NCI-H1048 (cell line): ENCODE data around the gene SFMBT1.

Source experiments
- DNase-seq: peaks from one replicate; lab custom pipeline; 2025; lab: John Stamatoyannopoulos, UW

Gene SFMBT1, protein sequence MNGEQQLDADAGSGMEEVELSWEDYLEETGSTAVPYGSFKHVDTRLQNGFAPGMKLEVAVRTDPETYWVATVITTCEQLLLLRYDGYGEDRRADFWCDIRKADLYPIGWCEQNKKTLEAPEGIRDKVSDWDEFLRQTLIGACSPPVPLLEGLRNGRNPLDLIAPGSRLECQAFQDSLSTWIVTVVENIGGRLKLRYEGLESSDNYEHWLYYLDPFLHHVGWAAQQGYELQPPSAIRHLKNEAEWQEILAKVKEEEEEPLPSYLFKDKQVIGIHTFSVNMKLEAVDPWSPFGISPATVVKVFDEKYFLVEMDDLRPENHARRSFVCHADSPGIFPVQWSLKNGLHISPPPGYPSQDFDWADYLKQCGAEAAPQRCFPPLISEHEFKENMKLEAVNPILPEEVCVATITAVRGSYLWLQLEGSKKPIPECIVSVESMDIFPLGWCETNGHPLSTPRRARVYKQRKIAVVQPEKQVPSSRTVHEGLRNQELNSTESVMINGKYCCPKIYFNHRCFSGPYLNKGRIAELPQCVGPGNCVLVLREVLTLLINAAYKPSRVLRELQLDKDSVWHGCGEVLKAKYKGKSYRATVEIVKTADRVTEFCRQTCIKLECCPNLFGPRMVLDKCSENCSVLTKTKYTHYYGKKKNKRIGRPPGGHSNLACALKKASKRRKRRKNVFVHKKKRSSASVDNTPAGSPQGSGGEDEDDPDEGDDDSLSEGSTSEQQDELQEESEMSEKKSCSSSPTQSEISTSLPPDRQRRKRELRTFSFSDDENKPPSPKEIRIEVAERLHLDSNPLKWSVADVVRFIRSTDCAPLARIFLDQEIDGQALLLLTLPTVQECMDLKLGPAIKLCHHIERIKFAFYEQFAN

DNA sequence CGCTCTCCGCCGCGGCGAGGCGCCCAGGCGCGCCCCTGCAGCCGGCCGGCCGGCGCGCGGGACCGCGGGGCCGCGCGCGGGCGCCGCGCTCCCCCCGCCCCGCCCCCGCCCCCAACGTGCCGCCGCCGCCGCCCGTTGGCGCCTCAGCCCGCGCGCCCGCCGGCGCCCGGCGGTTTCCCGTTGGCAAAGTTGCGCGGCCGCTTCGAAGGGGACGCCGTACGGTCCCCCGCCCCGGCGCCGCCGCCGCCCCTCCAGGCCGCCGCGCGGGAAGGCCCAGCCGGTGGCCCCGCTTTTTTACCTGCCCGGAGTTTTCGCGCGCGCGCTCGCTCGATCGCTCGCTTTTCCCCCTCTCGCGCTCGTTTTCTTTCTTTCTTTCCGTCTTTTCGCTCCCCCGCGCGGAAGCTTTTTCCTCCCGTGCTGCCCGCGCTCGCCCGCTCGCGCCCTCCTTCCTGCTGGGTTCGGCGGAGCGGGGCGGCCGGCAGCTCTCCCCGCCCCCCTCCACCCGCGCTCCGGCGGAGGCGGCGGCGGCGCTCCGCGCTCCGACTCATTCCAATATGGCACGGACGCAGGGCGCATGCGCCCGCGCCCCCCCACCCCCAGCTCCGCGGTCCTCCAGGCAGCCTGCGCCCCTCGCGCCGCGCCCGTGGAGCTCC is at the start of gene SFMBT1:
Gene SFMBT1 (minus strand): TSS at position 556 of the 653 bp plus-strand sequence. CDS start 76,945 bp downstream, outside the sequence.
- no peak for DNase-seq

DNA sequence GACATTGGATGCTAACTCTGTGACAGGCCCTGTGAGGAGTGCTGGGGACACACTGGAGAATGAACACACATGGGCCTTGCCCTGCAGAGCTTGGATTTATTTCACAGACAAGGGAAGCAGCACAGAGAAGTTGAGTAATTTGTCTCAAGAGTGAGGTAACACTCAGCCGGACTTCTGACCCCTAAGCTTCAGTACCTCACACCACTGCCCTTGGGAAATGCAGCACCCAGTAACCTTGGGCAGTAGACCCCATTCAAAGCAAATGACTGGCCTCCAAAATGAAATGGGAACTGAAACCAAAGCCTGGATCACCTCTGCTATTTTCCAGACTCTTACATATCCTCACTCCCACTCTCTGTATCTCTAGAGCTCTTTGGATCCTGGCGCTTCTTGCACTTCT is 47.1 kb upstream of the SFMBT1 start:
- no peak for DNase-seq

DNA sequence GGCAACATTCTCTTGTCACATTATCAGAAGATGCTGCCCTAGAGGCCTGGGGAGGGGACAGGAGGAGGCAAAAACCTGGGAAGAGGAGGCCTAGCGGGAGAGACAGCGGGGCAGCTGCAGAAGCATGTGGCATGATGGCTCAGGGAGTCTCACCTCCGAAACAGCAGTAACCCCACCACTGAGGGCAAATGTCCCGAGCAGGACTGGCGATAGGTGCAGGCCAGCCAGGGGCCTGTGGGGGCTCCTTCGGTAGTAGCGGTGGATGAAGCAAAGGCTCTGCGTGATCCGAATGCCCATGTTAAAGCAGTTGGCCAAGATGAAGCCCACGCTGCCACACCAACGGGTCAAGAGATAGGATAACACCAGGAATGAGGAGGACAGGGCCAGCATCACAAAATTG is 46.3 kb upstream of the SFMBT1 start:
- no peak for DNase-seq

DNA sequence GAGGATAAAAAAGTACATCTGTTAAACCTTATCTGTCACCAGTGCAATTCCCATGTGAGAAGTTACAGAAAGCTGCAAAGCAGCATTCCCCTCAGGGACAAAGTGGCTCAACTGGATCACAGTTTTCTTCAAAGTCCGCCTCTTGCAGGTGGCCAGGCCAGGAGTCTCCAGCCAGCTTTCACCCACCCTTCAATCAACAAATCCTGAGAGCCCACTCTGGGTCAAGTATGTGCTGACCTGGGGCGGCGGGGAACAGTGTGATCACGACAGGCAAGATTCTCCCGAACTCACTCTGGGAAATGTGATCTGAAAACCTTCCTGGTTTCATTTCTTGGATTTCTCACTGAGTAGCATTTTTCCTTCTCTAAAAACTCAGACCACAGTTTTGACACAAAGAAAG is 45.1 kb upstream of the SFMBT1 start:
- DNase-seq, result no peak

DNA sequence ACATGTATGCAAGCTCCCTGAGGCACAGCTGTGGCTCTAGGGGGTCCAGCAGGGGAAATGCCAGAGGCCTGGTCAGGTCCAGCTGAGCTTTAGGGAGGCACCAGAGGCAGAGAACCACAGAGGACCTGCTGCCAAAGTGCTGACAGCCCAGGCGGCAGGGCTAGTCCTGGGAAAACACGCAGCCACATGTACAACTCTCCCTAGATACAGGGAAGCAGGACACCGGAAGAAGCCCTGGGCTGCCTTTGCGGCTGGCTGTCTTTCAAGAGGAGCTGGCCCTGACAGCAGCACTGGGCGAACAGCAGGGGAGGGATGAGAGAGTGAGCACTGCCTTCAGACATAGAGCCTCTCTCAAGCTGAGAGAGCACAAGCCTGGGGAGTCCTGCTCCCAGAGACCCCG is 43.6 kb upstream of the SFMBT1 start:
- DNase-seq, result no peak

DNA sequence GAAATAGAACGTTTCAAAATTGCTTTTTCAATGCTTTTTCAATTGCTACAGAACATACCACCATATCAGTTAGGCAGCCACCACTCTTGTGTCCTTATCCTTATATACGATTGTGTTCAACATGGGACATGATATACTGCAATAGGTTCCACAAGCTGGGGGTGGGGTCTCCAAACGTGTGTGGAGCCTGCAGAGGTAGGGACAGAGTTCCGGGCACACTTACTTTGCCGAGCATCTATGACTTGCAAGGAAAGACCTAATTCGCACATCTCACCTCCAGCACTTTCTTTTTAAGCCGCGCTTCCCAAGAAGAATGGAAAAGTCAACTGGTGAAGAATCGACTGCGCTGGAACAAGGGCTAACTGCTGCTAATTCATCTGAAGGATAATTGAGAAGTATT is 39.6 kb upstream of the SFMBT1 start:
- DNase-seq, result no peak

DNA sequence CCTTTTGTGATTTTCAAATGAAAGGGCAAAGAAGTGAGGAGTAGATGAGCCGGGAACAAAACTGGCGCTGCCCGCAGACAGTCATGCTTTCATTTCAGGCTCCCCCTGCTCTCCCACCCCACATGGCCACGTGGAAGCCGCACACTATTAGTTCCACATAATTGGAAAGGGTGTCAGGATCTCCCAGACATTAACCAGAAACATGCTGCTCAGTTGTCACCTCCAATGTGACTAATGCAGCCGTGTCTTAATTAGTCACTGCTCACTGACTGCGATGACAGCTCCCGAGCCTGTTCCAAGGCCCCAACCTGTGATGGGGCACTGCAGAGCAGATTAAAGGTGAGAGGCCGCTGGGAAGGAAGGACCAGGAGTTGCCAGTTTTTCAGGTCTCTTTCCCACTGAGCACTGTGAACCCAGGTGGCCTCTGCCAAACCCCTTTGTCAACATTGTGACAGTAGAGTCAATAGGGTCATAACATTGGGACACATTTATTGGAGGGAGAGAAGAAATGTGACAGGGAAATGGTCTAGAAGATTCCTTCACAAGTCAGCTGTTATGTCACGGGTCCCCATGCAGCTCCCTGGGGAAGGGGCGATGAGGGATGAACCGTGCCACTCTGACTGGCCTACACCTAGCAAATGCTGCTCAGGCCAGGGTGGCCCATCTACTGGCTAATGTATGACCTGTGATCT is 38.6 kb upstream of the SFMBT1 start:
- DNase-seq, result no peak

DNA sequence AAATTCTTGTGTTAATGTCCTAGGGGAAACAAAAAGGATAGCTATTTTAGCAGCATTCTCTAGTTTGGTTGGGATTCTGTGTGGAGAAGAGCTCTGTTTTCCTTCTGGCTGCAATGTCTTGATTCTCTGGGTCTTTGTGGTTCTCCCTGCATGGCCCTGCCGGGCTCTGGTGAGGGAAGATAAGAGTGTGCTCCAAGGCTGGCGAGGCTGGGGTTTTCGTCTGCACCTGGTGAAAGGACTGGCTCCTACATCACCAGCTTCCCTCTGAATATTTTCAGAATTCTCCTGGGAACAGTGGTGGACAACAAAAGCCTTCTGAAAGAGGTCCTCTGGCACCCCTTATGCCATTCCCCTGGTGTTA is 38.1 kb upstream of the SFMBT1 start:
- no peak for DNase-seq

DNA sequence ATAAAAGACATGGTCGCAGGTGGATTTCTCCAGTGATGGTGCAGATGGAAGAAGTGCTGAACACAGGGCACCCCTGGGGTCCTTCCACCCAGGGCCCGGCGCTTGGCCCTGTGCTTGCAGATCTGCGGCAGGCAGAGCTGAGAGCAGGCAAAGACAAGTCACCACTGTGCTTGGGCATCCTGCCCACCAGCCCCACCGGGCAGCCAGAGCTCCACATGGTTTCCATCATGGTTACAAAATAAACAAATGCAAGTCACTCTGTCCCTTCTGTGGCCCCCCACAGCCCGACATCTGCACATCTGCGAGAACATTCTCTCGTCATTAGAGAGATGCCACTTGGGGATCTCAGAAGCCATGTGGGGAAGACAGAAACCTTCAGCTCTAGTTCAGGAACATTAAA is 37.6 kb upstream of the SFMBT1 start:
- DNase-seq, result no peak

DNA sequence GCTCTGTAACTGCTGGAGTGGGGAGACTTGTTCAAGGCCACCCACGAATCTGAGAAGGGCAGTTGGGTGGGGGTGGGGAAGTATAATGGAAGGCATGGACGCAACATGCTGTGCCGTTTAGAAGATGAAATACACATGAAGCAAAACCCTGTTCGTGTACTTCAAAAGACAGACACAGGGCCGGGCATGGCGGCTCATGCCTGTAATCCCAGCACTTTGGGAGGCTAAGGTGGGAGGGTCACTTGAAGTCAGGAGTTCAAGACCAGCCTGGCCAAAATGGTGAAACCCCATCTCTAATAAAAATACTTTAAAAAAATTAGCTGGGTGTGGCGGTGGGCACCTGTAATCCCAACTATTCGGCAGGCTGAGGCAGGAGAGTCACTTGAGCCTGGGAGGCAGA is 36.9 kb upstream of the SFMBT1 start:
- no peak for DNase-seq

DNA sequence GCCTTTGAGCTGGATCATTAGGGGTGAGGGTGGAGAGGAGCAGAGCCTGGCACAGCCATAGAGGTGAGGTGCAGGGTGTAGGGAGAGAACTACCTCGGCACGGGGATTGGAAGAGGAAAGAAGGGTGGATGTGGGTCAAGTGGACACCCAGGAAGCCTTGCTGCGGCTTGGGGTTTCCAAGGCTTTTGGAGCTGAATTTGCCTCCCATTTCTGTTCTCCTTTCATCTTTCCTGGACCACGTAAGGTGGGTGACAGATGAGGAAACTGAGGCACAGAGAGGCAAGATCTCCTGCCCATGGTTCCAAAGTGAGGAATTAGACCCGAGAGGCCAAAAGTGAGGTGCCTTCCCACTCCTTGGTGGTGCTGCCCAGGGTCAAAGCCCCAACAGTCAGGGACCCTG is 35.4 kb upstream of the SFMBT1 start:
- no peak for DNase-seq

DNA sequence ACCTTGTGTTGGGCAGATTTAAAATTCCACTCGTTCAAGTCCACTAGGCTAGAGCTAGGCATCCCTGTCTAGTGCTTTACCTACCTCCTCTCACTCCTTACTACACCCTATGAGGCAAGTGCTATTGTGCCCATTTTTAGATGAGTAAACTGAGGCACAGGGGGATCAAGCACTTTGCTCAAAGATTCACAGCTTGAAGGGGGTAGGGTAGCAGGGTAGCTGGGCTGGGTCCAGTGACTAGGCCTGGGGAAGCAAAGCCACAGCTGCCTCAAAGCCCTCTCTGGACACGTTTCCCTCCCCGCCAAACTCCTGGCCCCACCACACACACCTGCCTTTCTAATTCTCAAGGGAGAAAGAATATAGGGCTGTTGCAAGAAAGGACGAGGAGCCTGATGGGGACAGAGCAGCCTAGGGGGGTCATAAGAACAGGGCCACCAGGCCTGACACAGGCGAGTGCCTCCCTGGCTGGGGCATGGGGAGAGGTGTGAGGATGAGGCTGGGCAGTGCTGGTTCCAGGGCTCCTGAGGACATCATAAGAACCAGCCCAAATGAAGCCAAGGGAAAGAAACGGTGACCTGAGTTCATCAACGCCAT is 34.8 kb upstream of the SFMBT1 start:
- no peak for DNase-seq

DNA sequence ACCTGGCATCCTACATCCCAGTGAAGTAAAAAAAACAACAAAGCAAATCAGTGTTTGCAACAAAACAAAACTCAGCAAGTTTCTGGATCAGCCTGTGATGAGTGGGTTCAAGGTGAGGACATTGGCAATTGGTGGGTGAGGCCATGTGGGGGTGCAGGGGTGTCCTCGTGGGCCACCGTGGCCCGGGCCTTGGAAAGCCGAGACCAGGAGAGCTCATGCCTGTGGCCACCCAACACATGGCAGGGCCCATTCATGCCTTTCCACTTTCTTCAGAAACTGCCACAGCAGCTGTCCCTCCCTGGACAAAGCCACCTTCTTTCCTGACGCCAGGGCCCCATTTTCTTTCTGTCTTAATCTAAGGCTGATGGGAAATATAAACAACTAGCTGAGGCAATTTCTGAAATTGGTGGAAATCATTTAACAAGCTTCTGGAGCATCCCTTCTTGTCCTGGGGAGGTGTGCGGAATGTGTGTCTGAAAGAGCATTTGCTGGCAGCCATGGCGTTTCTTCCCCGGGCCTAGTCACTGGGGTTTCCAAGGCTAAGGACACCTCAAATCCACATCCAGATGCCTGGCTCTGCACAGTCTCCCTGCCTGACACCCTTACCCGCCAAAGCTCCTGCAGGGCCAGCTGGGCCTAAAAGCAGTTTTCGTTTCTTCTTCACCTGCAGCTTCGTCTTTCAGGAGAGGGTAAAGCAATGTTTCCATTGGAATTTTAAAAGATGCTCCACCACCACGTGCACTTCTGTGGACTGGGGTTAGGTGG is 34.1 kb upstream of the SFMBT1 start:
- DNase-seq, result no peak

DNA sequence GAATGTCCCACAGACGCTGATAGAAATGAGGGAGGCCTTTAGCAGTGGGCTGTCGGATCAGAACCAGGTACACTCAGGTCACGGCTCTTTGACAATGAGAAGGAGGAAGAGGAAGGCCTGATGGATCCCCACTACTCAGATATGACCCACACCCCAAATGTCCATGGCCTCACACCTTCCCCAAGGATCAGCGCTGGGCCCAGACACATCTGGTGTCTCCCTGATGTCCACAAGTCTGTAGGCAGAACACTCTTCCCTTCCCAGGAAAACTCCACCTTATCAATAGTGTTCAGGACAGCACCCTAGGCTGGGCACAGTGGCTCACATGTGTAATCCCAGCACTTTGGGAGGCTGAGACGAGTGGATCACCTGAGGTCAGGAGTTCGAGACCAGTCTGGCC is 33.3 kb upstream of the SFMBT1 start:
- no peak for DNase-seq

DNA sequence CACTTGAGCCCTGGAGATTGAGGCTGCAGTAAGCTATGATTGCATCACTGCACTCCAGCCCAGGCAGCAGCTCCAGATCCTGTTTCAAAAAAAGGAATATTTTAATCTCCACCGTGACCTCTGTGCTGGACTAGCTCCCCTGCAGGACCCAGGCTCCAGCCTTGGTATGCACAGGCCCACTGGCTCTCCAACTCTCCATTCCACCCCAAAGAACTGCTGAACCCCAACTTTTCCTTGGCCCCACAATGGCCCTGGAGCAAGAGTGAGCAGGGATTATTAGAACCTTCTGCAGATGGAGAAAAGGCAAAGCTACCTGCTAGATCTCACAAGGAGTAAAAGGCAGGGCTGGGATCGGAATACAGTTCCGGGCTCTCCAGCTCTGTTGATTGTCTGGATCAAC is 32.8 kb upstream of the SFMBT1 start:
- no peak for DNase-seq

DNA sequence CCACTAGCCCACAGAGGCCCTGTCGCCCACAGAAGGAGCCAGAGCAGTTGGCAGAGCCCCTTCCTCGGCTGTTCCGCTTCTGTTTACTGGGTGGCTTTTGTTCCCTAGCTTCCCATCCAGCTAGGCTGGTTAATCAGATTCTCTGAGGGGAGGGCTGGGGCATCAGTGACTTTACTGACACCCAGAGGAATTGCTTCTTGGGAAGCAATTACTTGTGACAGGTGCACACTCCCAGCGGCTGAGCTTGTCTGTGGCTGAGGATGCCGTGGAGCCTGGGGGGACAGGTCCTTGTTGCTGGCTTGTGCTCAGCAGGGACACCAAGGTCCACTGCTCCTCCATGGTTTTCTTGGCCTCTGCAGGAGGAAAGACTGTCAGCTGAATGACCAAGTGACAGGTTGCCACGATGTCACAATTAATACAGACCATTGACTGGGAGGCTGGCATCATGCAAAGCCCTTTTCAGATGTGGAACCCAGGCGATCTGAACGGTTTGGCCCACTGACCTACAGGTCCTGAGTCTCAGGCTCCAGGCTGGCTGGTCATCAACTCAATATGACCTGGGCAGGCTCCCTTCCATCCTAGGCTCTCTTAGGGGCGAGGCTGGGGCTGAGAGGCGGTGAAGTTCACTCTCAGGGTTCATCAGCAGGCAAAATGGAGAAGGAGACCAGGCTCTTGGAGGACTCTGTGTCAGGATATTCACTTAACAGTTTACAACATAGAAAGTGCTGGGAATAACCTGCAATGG is 31.8 kb upstream of the SFMBT1 start:
- no peak for DNase-seq

DNA sequence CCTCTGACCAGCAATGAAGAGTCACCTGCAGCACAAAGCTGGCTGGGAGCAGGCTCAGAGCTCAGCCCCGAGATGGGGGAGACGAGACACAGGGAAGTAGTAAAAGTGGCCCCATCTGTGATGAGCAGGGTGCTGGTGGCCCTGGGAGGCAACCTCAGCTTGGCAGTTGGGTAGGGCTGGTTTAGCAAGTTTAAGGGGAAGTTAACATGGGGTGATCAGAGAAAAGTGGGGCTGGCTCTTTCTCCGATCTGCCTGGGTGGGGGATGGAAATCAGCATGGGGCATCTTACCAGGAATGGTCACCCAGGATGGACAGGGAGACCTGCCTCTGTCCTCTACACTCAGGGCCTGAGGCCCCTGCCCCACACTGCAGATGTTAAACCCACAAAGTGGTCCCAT is 29.9 kb upstream of the SFMBT1 start:
- DNase-seq, result no peak

DNA sequence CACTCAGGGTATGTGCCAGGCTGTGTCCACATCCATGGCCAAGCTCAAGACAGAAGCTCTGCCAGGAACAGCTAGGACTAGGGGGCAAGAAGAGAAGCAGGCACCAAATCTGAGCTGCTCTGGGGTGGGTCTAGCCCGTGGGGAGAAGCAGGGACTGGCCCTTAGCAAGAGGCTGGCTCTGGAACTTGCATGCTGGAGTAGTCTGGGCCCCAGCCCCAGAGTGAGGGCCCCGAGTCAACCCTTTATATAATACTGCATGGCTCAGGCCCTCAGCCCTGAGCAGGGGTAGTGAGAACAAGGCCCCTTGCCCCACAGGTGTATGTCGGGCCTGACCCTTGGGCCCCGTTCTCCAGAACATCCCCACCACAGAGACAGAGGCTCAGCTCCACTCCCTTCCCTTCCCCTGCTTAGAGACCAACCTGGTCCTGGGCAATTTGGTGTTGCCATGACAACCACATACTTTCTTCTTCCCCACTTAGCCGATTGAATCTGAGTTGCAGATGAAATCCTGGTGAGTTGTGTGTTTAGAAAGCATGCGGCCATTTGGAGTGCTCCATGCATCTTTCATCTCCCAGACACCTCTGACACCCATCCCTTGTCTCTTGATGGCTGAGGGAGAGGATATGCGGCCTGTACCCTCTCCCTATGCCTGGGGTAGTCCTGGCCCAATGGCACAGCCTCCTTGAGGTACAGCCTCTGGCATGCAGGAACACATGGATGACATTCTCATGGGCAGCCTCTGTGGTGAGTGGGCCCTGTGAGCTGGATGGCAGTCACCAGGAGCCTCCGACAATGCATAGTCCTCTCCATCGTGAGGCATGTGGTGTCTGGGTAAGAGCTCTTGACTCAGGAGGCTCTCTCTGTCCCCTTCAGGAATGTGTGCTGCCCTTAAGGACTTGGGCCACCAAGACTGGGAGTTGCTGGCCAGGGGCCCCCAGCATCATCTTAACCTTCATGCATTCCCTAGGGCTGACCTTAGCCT is 29.2 kb upstream of the SFMBT1 start:
- no peak for DNase-seq

DNA sequence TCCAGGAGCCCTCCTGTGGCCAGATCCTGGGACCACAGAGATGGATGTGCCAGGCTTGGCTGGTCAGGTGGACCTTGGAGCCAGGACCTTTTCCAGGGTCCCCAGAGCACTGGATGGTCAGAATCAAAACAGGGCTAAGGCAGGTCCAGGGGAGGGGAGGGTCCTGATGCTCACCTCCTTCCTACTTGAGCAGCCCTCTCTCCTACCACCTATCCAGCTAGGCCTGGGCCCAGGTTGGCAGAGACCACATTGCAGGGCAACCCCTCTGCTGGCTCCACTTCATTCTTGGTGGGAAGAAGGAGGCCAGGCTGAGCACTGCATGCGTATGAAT is 28.5 kb upstream of the SFMBT1 start:
- DNase-seq, result no peak
